PC-3 (cell line): Measurements from ENCODE around the gene SPC24.

Experiments used
- EZH2 ChIP-seq: fragments of 300-600 bp; sonication (generic); IDR thresholded peaks from one replicate; pipeline ENCODE4 v1.6.1; 2017; ENCODE audit warnings: antibody characterized with exemption, mild to moderate bottlenecking, low read length; ENCODE audit not compliant: unreplicated experiment
- TF ChIP-seq, protein P1 (sequence below): fragments of 300-600 bp; sonication (generic); conservative IDR thresholded peaks from 2 replicates; pipeline ENCODE4 v1.5.1; 2017; ENCODE audit warnings: antibody characterized with exemption, low read depth, mild to moderate bottlenecking, low read length

DNA sequence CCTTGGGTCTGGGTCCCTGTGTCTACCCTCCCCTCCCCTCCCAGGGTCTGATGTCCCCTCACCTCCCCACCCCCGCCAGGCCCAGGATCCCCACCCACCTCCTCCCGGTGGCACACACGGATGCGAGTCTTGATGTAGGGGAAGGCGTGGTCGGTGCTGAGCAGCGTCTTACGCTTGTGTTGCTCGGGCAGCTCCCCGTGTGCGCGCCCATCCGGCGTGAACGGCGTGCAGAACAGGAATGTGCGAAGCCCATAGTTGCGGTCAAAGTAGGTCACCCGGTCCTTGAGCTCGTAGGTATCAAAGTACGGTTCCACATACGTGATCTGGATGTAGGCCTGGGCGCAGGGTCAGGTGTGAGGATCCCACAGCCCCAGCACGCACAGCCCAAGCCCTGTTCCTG, 46.2 kb upstream of the SPC24 start:
- TF ChIP-seq EZH2: no peak
- TF ChIP-seq, protein P1, sequence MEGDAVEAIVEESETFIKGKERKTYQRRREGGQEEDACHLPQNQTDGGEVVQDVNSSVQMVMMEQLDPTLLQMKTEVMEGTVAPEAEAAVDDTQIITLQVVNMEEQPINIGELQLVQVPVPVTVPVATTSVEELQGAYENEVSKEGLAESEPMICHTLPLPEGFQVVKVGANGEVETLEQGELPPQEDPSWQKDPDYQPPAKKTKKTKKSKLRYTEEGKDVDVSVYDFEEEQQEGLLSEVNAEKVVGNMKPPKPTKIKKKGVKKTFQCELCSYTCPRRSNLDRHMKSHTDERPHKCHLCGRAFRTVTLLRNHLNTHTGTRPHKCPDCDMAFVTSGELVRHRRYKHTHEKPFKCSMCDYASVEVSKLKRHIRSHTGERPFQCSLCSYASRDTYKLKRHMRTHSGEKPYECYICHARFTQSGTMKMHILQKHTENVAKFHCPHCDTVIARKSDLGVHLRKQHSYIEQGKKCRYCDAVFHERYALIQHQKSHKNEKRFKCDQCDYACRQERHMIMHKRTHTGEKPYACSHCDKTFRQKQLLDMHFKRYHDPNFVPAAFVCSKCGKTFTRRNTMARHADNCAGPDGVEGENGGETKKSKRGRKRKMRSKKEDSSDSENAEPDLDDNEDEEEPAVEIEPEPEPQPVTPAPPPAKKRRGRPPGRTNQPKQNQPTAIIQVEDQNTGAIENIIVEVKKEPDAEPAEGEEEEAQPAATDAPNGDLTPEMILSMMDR: no peak
